GM19043 (cell line): Measurements from ENCODE around the gene PID1.

Experiments used
- ATAC-seq: cut with Tn5 transposase; IDR thresholded peaks from one replicate; pipeline ENCODE4 v1.9.1; 2021; ENCODE audit warnings: low read depth; ENCODE audit not compliant: unreplicated experiment

The PID1 gene

DNA sequence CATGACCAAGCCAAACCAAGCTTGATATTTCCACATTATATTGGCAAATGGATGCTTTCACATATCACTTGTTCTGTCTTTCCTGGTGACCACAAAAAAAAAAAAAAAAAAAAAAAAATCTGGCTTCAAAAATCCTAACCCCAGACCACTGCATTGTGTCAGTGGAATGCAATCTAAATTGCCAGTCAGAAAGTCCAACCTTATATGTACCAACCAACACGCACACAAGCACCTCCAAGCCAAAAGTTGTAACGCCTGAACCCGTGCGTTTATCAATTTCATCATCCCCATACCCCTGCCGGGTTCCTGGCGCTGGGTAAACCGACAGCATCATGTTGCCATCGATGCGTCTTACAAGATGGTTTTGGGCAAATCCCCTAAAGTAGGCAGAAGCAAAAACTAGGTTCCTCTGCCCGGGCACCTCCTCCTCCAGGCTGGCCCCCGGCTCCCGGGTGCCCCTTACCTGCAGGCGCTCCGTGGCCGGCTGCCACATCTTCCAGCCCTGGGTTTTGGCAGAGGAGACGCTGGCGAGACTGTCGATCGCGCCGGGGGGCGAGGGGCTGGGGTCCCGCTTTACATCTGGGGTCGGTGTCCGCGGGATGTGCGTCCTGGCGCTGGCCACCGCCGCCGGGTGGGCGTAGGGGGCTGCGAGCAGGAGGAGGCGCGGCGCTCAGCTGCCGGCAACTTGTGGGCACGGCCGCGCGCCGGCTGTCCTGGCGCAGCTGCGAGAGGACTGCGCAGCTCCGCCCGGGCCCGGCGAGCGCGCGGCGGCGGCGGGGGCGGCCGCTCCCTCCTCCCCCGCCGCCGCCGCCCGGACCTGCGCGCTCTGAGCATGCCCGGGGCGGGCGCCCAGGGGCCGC is at the start of gene PID1:
Gene PID1, minus strand, starts transcription at position 737 of the 860 bp plus-strand sequence. Its CDS starts 244 bp downstream, at position 493.
- ATAC-seq: no peak

- ATAC-seq: no peak
Measured at GRCh38 chr2:229319558-229319957, 48.5 kb upstream of the PID1 start.

- ATAC-seq: no peak
Measured at GRCh38 chr2:229314117-229314516, 43.0 kb upstream of the PID1 start.

GRCh38 chr2:229313591-229313990 is 42.5 kb upstream of the PID1 start:
- ATAC-seq: no peak

DNA sequence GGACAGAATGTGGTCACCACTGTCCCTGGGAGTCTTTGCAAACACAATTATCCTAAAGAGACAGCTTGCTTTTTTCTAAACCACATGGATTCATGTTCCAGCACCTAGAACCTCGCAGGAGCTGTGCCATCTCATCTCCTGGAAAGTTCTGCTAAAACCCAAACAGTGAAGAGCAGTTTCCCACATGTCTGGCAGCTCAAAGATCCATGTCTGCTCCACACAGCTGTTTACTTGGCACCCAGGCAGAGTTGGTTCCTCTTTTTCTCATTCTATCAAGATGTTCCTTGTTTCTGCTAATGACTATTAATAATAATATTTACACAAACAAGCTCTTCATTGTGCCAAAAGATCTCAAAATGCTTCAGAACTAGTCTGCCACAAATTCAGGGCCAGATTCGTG is 30.1 kb upstream of the PID1 start:
- no peak for ATAC-seq

GRCh38 chr2:229300790-229301189 is 29.7 kb upstream of the PID1 start:
- no peak for ATAC-seq

GRCh38 chr2:229300371-229300770 is 29.3 kb upstream of the PID1 start:
- ATAC-seq: no peak

DNA sequence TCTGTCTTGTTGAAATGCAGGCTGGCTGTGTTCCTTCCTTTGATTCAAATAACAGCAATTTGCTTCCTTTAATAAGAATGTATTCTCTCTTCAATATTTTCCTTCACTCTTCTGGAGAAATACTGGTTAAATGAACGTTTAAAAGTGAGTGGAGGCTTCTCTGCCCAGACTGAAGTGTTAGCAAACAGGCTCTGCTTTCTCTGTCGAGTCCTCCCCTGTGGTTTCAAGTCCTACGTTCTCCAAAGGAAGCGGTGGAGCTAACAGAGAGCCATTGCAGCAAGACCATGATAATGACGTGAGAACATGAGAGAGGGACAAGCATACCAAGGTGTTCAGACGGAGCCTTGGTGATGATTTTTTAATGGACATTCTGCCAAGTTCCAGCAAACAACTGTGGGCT is 26.2 kb upstream of the PID1 start:
- no peak for ATAC-seq

GRCh38 chr2:229296536-229296935 is 25.4 kb upstream of the PID1 start:
- no peak for ATAC-seq

DNA sequence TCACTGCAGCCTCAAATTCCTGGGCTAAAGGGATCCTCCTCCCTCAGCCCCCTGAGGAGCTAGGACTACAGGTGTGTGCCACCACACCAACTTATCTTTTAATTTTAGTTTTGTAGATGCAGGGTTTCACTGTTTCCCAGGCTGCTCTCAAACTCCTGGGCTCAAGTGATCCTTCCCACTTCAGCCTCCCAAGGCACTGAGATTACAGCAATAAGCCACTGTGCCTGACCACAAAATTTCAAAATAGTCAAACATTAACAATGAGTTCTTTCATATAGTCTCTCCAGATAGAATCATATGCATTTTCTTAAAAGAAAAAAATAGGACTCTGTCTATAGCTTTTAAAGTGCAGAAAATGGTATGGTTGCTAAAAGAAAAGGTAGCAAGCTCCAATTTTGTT is 24.9 kb upstream of the PID1 start:
- ATAC-seq: no peak

- no peak for ATAC-seq
Measured at GRCh38 chr2:229287823-229288222, 16.7 kb upstream of the PID1 start.

GRCh38 chr2:229282758-229283546 is 11.9 kb upstream of the PID1 start:
- ATAC-seq: no peak

DNA sequence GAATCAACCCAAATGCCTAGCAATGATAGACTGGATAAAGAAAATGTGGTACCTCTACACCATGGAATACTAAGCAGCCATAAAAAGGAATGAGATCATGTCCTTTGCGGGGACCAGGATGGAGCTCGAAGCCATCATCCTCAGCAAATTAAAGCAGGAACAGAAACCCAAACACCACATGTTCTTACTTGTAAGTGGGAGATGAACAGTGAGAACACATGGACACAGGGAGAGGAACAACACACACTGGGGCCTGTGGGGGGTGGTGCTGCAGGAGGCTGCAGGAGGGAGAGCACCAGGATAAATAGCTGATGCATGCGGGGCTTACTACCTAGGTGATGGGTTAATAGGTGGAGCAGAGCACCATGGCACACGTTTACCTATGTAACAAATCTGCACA is 8.4 kb upstream of the PID1 start:
- ATAC-seq: no peak

- no peak for ATAC-seq
Measured at GRCh38 chr2:229275506-229275905, 4.4 kb upstream of the PID1 start.

DNA sequence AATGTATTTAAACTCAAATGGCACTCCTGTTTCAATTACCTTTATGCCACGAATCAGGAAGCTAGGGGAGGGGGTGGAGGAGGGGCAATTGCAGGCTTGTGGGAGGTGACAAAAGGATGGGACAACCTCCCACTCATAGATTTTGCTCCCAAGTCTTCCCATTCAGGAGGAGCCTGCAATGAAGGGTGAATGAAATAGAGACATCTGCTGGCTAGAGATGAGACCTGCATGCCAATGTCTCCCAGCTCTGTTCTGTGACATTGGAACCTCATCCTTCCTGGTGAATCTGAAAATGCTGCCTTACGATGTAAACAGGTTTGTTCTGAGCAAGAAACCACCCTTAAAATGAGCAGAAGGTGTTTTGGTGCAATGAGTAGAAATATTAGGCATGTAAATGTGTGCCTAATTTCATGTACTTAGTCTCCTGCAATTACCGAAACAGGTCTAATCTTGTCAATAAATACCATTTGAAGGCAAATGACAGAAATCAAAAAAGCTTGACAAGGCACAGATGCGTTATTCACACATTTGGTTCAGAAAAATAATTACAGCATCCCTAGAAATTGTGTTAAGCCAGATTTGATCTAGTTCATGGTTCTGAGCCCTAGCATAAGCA is 2.7 kb upstream of the PID1 start:
- ATAC-seq: peak; percentile 83

DNA sequence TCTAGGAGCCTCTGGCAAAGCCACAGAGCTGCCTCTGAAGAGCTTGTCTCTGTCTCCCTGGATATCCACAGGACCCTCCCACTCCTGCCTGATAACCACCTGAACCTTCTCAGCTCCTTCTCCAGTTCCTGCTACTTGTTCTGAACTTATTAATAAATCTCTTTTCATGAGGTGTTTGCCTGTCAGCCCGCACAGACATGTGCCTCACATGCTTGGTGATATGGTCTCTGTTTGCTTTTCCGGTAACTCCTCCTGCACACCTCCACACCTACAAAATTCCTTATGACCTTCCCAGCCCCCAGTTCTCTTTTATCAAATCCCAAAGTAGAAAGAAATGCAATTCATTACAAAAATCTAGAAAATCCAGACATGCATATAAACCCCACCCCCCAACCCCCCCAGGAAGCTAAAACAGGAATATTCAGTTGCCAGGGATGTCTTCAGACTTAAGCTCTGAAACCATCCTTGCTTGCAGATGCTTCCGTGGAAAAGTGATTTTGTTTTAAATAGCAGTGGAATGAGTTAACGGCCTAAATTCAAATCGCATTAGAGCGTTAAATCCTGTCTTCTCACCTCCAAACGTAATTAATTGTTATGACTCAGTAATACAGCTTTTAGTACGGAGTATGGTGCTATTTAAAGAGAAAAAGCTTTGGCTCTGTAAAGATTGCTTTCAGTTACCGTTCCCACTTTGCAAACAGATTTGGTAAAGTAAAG is 2.1 kb upstream of the PID1 start:
- no peak for ATAC-seq

GRCh38 chr2:229269941-229270340 is 1.1 kb downstream of the PID1 start:
- ATAC-seq: no peak

GRCh38 chr2:229269146-229269545 is 1.9 kb downstream of the PID1 start:
- ATAC-seq: no peak

DNA sequence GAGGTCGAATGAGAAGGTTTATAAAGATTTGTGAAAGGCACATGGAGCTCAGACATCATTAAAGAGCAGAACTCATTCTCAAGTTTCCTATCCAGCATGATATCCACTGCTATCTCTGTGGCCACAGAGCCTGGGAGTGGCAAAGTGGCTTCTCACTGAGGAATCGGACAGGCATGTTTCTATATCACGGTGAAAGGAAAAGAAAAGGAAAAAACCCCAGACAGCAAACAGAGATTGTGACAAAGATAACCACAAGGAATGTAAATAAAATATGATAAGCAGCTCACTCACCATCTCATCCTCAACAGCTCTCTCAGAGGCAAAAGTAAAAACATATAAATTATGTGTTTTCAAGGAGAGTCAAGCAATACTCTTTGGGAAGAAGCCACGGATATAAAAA is 2.5 kb downstream of the PID1 start:
- no peak for ATAC-seq

DNA sequence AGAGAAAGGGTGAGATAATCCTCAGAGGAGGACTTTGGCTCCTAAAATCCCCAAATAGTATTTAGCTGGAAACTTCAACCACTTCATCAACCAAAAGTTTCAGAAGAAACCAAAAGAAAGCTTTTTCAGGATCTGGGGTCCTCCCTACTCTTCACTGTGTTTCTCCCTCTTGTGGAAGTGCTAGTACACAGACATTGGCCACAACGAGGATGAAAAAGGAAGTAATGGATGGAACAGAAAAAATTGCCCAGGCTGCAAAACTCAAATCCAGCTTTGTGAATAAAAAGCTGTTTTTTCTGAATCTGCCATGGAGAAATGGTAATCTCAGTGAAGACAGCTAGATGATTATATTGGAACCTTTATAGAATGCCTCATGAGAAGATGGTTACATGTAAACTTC is 4.0 kb downstream of the PID1 start:
- no peak for ATAC-seq

DNA sequence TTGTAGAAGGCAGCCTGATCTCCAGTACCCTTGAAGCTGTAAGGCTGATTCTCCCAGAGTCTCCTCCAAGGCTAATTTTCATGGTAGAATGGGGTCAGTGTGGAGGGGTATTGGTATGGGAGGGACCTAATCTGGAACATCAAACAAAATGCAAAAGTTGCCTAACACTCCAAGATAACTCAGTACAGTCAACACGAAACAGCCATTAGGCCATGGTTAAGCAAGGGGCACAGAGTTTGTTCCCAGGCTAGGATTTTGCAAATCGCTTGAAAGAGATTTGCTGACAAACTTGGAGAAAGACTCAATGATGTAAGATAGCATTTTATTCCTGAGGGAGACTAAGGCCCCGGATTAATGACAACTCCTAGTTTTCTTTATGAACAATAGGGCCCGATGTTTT is 5.4 kb downstream of the PID1 start:
- no peak for ATAC-seq
